Measurements from ENCODE around the gene CAGE1.
"Not testable (repeated sequence)": the region's sequence is repeated elsewhere in the genome, so short reads cannot be mapped to it uniquely, and the experiment has no call there.

The CAGE1 gene

DNA sequence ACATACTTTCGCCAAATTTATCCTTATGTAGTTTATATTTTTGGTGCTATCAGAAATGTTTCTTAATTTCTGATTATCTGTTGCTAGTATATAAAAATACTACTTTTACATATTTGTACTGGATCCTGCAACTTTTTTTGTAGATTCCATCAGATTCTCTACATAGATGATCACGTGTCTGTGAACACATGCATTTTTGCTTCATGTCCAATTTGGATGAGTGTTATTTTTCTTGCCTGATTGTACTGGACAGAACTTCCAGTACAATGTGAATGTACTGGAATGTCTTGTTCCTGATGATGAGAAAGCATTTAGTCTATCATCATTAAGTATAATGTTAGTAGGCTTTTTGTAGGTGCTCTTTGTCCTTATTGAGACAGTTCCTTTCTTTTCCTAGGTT is 51.5 kb downstream of the CAGE1 start:
- DNase-seq (ENCODE audit: low spot score) = no peak

DNA sequence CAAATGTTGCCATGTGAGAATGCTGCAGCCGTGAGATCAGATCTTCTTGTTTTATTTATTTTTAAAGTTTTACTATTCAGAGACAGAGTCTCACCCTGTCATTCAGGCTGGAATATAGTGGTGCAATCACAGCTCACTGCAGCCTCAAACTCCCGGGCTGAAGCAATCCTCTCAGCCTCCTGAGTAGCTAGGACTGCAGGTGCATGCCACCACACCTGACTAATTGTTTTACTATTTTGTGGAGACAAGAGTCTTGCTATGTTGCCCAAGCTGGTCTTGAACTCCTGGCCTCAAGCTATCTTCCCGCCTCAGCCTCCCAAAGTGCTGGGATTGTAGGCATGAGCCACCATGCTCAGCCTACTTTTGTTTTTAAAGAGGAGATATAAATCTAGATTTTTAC is 54.0 kb downstream of the CAGE1 start:
- no peak for DNase-seq (ENCODE audit: low spot score)

DNA sequence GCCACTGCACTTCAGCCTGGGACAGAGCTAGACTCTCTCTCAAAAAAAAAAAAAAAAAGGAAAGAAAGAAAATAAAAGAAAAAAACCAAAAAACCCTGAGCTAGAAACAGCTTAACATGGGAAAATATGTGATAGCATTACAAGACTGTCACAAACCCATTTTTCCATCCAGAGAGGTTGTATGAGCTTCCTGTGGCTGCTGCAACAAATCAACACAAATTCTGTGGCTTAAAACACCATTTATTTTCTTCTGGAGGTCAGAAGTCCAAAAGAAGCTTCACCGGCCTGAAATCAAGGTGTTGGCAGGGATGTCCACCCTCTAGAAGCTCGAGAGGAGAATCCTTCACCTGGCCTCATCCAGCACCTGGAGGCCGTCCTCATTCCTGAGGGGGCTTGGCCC is 54.9 kb downstream of the CAGE1 start:
- no peak for DNase-seq (ENCODE audit: low spot score)

DNA sequence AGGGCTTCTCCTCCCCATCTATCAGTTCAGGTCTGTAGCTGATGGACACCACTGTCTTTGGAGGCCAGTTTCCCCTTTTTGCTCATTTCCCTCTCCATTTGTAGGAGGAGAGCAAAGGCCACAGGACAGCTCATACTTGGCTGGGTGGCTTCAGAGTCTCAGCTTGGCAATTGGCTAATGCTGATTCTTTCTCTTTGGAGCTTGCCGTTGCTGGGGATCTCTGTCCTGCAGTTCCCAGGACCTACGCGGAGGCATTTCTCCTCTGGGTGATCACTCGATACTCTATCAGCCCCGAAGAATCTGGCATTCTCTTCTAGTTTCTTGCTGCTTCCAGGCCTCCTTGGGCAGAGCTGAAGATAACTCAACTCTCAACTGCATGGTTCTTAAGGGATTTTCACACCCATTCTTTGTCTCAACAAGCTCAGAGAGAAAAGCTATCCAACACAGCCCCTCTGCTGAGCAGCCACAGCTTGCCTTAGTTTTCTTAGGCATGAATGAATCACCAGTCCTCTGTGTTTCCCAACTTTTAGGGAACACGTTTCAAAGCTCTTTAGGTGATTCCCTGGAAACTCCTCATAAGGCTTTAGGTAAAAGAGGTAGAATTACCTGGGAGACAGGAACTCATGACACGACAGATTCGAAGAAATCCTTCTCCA is 57.3 kb downstream of the CAGE1 start:
- no peak for DNase-seq (ENCODE audit: low spot score)

DNA sequence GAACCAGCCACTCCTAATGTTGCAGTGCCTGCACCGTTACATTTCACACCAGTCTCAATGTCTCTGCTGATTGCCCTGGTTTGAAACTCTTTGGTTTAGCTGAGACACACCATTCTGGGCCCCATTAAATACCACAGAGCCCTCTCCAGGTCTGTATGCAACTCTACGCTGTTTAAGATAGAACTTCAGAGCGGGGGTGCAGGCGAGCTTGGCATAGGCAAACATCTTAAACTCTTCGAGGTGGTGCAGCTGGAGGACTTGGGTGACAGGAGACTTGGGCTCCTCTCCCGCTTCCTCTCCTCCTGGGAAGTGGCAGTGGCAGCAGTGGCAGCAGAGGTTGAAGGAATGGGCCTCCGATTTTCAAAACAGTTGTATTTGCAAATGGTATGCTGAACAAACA is 58.1 kb downstream of the CAGE1 start:
- DNase-seq (ENCODE audit: low spot score) = no peak

DNA sequence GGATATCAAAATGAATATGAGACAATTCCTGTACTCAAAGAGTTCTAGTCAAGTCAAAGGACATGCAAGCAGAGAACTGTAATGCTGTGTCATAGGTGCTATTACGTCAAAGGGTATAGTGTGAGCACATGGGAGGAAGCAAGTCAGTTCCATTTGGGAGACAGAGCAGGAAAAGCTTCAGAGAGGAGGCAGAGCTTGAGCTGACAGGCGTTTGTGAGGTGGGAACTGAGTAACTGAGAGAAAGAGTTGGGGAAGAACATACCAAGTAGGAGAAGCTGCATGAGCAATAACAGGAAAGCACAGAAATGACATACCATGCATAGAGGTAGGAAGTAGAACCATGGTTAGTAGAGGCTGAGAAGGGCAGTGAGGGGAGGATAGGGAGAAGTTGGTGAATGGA is 61.3 kb downstream of the CAGE1 start:
- DNase-seq (ENCODE audit: low spot score) = no peak

DNA sequence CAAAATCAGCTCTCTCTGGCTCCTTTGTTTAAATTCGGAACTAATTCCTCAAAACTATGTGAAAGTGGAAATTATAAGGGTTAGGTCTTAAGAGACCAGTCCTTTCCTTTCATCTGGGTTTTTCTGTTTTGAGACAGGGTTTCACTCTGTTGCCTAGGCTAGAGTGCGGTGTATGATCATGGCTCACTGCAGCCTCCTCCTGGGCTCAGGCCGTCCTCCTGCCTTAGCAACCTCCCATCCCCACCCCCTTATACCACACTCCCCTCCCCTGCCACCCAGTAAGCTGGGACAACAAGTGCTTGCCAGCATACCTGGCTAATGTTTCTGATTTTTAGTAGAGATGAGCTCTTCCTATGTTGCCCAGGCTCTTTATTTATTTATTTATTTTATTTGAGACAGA is 63.8 kb downstream of the CAGE1 start:
- DNase-seq (ENCODE audit: low spot score) = no peak

DNA sequence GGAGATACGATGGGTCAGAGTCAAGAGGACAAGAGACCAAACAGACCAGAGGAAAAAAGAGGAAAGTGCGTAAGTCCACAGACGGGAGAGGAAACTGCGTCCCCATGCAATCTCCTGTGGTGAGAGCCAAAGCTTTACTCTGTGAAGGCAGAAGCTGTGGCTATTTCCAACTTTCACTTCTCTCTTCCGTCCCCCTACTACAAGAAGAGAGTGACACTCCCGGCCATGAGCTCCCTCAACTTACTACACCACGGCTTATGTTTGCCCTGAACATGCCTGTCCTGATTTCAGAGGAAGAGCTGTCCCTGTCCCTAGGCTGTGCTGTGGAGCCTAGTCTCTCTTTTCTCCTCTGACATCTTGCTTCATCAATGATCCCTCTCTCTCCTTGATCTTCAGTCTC is 65.0 kb downstream of the CAGE1 start:
- no peak for DNase-seq (ENCODE audit: low spot score)

DNA sequence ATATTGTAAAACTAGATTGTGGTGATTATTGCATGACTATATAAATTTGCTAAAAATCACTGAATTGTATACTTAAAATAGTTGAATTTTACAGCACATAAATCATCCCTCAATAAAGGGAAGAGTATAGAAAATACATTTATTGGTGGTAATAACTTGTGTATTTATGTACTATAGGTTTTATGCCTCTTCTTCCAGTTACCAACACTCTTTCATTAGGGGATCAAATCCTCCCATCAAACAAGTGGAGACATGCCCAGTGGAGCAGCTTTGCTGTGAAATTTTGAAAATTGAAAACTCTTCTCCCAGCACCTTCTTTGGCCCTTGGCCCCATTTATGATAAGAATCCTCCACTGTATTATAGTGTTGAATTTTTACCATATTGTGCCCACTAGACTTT is 66.5 kb downstream of the CAGE1 start:
- DNase-seq (ENCODE audit: low spot score) = no peak

DNA sequence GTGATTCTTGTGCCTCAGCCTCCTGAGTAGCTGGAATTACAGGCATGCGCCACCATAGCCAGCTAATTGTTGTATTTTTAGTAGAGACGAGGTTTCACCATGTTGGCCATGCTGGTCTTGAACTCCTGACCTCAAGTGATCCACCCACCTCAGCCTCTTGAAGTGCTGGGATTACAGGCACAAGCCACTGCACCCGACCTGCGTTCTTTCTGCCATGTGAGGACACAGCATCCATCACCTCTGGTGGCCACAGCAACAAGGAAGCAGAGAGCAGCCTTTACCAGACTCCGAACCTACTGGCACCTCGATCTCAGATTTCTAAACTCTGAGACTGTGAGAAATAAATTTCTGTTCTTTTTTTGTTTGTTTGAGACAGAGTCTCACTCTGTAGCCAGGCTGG is 67.7 kb downstream of the CAGE1 start:
- DNase-seq (ENCODE audit: low spot score) = not testable (repeated sequence)

DNA sequence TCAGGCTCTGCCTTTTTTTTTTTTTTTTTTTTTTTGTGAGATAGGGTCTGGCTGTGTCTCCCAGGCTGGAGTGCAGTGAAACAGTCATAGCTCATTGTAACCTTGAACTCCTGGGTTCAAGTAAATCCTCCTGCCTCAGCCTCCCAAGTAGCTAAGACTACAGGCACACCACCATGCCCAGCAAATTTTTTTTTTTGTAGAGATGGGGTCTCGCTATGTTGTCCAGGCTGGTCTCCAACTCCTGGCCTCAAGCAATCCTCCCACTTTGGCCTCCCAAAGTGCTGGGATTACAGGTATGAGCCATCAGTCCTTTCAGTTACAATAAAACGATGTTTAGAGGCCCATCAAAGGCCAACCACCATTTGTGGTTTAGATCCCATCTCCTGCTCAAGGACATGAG is 70.1 kb downstream of the CAGE1 start:
- not testable (repeated sequence) for DNase-seq (ENCODE audit: low spot score)

DNA sequence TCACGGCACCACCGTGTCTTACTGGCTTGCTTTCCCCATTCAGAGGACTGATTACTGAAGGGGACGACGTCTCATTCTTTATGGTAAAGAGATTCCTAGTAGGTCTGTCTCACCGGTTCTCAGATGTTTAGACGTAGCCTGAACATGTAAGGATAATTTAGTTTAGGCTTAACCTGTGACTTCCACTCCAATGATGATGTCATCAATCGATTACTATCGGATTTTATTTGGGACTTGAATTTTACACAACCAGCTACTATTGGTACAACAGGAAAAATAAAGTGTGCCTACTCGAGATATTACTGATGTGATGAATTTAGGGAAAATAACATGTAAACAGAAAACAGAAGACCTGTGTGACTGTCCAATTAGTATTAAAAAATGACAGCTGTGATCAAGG is 72.0 kb downstream of the CAGE1 start:
- DNase-seq (ENCODE audit: low spot score) = no peak

DNA sequence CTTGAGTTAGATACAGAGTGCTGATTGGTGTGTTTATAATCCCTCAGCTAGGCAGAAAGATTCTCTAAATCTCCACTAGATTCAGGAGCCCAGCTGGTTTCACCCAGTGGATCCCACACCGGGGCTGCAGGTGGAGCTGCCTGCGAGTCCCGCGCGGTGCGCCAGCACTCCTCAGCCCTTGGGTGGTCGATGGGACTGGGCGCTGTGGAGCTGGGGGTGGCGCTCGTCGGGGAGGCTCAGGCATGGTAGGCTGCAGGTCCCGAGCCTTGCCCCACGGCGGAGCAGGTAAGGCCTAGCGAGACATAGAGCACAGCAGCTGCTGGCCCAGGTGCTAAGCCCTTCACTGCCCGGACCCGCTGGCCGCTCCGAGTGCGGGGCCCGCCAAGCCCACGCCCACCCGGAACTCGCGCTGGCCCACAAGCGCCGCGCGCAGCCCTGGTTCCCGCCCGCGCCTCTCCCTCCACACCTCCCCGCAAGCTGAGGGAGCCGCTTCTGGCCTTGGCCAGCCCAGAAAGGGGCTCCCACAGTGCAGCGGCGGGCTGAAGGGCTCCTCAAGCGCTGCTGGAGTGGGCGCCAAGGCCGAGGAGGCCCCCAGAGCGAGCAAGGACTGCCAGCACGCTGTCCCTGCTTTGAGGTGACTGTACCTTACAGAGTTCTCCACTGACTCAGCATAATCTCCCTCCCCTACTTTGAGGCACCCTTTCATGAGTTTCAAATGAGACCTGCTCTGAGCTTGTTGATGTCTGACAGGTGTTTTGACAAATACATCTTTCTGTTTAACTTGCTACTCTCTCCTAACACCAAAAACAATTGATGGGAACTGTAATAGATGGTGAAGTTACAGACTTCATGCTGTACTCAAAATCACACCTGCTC is 72.6 kb downstream of the CAGE1 start:
- DNase-seq (ENCODE audit: low spot score) = no peak

DNA sequence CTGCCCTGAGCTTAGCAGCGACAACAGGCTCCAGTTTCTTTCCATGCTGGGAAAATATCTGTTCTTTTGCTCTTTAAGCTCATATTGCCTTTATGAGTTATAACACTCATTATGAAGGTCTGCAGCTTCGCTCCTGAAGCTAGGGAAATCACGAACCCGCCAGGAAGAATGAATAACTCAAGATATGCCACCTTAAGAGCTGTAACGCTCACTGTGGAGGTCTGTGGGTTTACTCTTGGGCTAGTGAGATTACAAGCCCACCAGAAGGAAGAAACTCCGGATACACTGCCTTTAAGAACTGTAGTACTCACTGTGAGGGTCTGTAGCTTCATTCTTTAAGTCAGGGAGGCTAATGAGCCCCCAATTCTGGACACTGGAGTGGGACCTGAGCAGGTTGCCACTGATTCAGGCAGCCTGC is 73.6 kb downstream of the CAGE1 start:
- DNase-seq (ENCODE audit: low spot score) = no peak

DNA sequence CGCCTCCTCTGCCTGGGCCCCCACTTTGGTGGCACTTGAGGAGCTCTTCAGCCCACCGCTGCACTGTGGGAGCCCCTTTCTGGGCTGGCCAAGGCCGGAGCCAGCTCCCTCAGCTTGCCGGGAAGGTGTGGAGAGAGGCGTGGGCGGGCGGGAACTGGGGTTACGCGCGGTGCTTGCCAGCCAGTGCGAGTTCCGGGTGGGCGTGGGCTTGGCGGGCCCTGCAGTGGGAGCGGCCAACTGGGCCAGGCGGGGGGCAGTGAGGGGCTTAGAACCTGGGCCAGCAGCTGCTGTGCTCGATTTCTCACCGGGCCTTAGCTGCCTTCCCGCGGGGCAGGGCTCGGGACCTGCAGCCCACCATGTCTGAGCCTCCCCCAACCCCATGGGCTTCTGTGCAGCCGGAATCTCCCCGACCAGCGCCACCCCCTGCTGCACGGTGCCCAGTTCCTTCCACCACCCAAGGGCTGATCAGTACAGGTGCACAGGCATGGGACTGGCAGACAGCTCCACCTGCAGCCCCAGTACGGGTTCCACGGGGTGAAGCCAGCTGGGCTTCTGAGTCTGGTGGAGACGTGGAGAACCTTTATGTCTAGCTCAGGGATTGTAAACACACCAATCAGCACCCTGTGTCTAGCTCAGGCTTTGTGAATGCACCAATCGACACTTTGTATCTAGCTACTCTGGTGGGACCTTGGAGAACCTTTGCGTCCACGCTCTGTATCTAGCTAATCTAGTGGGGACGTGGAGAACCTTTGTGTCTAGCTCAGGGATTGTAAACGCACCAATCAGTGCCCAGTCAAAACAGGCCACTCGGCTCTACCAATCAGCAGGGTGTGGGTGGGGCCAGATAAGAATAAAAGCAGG is 74.2 kb downstream of the CAGE1 start:
- not testable (repeated sequence) for DNase-seq (ENCODE audit: low spot score)

DNA sequence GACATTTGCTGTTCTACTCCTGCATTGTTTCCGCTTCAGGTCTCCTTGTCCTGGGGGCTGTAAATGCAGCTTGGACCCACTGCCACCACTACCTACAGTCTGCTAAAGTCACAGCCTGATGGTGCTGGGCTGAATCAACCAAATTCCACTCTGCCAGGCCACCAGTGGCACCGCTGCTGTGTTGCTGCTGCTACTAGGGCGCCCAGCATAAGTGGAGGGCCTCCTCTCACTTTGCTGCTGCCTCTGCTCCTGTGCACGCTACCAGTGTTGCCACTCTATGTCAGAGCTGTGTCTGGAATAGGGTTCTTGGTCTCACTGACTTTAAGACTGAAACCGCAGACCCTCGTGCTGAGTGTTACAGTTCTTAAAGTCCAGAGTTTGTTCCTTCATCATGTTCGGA is 75.1 kb downstream of the CAGE1 start:
- DNase-seq (ENCODE audit: low spot score) = no peak

DNA sequence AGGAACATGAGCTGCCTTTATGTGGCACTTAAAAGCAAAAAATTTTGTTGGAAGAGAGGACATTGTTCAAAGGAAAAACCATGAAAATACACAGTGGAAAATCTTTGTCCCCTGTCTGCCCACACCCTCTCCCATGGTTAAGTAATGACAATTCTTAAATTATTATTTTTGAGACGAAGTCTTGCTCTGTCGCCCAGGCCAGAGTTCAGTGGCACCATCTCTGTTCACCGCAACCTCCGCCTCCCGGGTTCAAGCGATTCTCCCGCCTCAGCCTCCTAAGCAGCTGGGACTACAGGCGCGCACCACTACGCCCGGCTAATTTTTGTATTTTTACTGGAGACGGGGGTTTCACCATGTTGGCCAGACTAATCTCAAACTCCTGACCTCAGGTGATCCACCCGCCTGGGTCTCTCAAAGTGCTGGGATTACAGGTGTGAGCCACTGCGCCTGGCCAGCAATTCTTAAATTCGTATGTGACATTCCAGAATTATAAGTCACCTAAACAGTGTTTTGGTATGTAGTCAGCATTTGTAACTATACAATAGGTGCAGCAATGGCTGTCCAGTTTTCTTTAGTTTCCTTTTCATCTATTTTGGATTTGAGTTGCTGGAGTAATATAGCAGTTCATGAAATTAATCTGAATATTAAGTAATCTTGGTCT is 75.9 kb downstream of the CAGE1 start:
- DNase-seq (ENCODE audit: low spot score) = no peak

DNA sequence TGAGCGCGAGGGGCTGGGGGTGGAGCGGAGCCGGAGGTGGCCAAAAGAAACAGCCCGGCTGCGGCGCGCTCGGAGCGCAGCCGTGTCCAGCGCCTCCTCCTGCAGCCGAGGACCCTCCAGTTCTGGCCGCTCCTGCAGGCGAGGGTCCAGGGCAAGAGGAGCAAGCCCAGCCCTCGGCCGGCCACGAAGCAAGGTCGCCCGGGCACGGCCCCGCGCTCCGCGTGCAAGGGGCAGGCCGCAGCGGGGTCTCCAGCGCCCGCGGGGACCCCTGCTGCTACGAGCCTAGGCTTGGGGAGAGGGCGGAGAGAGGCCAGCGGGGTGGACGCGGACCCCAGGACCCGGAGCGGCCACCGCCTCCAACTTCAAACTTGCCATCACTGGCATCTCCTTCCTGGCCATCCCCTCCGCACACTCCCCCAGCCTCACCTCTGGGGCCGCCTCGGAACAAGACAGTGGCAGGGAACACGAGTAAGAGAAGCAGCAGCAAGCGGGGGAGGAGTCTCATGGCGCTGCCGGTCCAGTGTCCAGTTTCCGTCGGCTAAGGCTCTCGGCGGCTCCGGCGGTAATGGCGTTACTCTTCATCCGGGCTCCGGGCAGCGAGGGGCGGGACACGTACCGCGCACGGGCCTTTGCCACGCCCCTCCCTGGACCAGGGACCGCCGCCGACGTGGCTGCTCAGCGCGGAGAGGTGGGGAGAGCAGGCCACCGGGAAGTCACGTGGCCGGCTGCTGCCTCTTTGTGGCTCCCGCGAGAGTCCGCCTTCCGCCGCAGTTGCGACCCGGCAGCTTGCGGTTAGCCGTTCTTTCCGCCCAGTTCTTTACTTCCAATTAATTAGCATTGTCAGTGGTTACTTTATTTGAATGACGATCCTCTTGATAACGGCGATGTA is 76.7 kb downstream of the CAGE1 start, which contains the start of gene SSR1:
Gene SSR1, minus strand, starts transcription at position 584 of the 889 bp plus-strand sequence. Its CDS starts 79 bp downstream, at position 505.
- peak; percentile 100 for DNase-seq (ENCODE audit: low spot score)

DNA sequence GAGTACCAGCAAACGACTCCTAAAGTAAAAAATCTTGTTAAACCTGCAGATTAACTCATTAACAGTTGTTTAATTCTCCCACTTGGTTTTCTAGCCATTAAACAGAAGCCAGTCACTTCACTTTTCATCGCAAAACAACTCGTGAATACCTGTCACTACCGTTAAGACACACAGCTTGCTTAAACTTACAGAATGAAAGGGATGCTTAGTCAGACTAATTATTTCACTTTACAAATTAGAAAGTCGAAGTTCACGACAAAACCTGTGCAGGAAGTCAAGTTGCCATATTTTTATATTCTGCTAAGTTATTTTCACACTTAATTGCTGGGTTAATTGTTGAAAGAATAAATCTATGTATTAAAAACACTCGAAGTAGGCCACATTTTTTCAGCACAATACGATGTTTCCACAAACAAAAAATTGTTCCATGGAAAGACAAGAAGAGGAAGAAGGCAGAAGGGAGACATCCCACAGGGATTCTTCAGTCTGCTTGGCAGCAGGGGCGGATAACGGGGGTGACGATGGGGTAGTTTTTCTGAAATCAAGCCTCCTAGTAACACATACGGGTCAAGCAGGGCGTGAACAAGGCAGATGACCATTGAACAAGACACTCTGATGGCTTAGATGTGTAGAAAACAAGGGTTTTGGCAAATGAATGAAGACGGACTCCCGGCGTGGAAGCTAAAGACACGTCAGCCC is 77.5 kb downstream of the CAGE1 start:
- DNase-seq (ENCODE audit: low spot score) = no peak

DNA sequence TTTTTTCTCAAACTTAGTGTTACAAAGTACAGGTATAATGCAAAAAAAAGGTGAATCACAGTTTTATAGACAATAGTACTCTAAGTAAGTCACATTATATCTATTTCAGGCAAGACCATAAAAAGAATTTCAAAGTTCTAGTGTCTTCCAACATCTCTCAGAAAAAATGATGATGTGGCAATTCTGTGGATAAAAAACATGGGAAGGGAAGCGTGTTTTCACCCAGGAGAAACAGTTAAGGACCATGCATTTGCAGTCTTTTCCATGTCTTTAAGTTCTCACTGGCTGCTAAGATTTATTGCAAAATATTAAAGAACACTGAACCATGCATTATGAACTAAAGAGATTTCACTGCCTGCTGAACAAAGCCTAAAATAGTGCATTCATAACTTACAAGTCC is 78.4 kb downstream of the CAGE1 start:
- no peak for DNase-seq (ENCODE audit: low spot score)

Measured in AG20443 (cell line).